Neural cell (in vitro differentiated cells): ENCODE measurements around the gene RPLP2. TPM values are rescaled to one million over a fixed set of nuclear protein-coding genes. Genes with fewer than 3 reads are reported as not detected.

ENCODE experiments used
- H2AFZ ChIP-seq: fragments of 200-600, 300-800 bp; sonication (generic), shearing (Covaris generic); 2 replicates; pipeline ENCODE4 v1.6.0; 2014; ENCODE audit warnings: low read depth, mild to moderate bottlenecking, antibody characterized with exemption, low read length, moderate library complexity
- H3F3A ChIP-seq: fragments of 200-600 bp; shearing (Covaris generic); 2 replicates; pipeline ENCODE4 v1.6.1; 2016; ENCODE audit warnings: mild to moderate bottlenecking, moderate library complexity, mixed read lengths, antibody characterized with exemption, low read length; ENCODE audit not compliant: insufficient read depth, poor library complexity, severe bottlenecking
- H3K27ac ChIP-seq: fragments of 200-600, 300-800 bp; sonication (generic), shearing (Covaris generic); 2 replicates; pipeline ENCODE4 v1.5.1; 2014; ENCODE audit warnings: mild to moderate bottlenecking, low read length, moderate library complexity
- H3K27me3 ChIP-seq: fragments of 300-800, 200-600 bp; sonication (generic), shearing (Covaris generic); 2 replicates; pipeline ENCODE4 v1.6.0; 2014; ENCODE audit warnings: mild to moderate bottlenecking, low read depth, low read length, moderate library complexity; ENCODE audit not compliant: insufficient read depth
- H3K36me3 ChIP-seq: fragments of 300-800, 200-600 bp; sonication (generic), shearing (Covaris generic); 2 replicates; pipeline ENCODE4 v1.5.1; 2014; ENCODE audit warnings: mild to moderate bottlenecking, antibody characterized with exemption, low read length, moderate library complexity; ENCODE audit not compliant: insufficient read depth
- H3K4me2 ChIP-seq: fragments of 300-800, 200-600 bp; sonication (generic), shearing (Covaris generic); 2 replicates; pipeline ENCODE4 v1.6.0; 2014; ENCODE audit warnings: mild to moderate bottlenecking, low read length
- H3K4me3 ChIP-seq: fragments of 300-800, 200-600 bp; sonication (generic), shearing (Covaris generic); 2 replicates; pipeline ENCODE4 v1.5.1; 2014; ENCODE audit warnings: mild to moderate bottlenecking, low read length, moderate library complexity
- H3K79me2 ChIP-seq: fragments of 200-600 bp; shearing (Covaris generic); replicated peaks from 2 replicates; pipeline ENCODE4 v1.6.0; 2014; ENCODE audit warnings: mild to moderate bottlenecking, low read length, moderate library complexity; ENCODE audit not compliant: insufficient read depth
- H3K9ac ChIP-seq: fragments of 300-800, 200-600 bp; sonication (generic), shearing (Covaris generic); 2 replicates; pipeline ENCODE4 v1.6.1; 2016; ENCODE audit warnings: mild to moderate bottlenecking, low read length, mixed read lengths
- H3K9me2 ChIP-seq: fragments of 200-600 bp; shearing (Covaris generic); 2 replicates; pipeline ENCODE4 v1.6.1; 2016; ENCODE audit warnings: mild to moderate bottlenecking, low read length, mixed read lengths; ENCODE audit not compliant: insufficient read depth
- H3K9me3 ChIP-seq: fragments of 200-600, 300-800 bp; sonication (generic), shearing (Covaris generic); 2 replicates; pipeline ENCODE4 v1.6.1; 2016; ENCODE audit warnings: mild to moderate bottlenecking, mixed run types, low read length, moderate library complexity, mixed read lengths
- H4K20me1 ChIP-seq: fragments of 200-600 bp; shearing (Covaris generic); 2 replicates; pipeline ENCODE4 v1.6.1; 2016; ENCODE audit warnings: mild to moderate bottlenecking, mixed run types; ENCODE audit not compliant: insufficient read depth
- EP300 ChIP-seq: fragments of 450-650 bp; conservative IDR thresholded peaks from 2 replicates; pipeline ENCODE4 v1.6.1; 2014; ENCODE audit warnings: antibody characterized with exemption, mild to moderate bottlenecking, moderate library complexity; ENCODE audit not compliant: poor library complexity, severe bottlenecking
- EZH2 ChIP-seq: fragments of 200-600, 300-800 bp; shearing (Covaris generic), sonication (generic); IDR thresholded peaks from 2 replicates; pipeline ENCODE4 v1.6.1; 2014; ENCODE audit warnings: antibody characterized with exemption, low read length, borderline replicate concordance, mild to moderate bottlenecking; ENCODE audit not compliant: insufficient read depth, poor library complexity, severe bottlenecking
- MXI1 ChIP-seq: fragments of 450-650 bp; conservative IDR thresholded peaks from 2 replicates; pipeline ENCODE4 v1.6.1; 2014; ENCODE audit warnings: antibody characterized with exemption, mild to moderate bottlenecking; ENCODE audit not compliant: poor library complexity, severe bottlenecking
- POLR2AphosphoS5 ChIP-seq: IDR thresholded peaks from 2 replicates; pipeline ENCODE4 v1.6.1; 2012
- RAD21 ChIP-seq: fragments of 450-650 bp; conservative IDR thresholded peaks from 2 replicates; pipeline ENCODE4 v1.6.1; 2014; ENCODE audit warnings: antibody characterized with exemption, mild to moderate bottlenecking, moderate library complexity
- SMC3 ChIP-seq: fragments of 450-650 bp; conservative IDR thresholded peaks from 2 replicates; pipeline ENCODE4 v1.6.1; 2014; ENCODE audit warnings: antibody characterized with exemption, mild to moderate bottlenecking, moderate library complexity; ENCODE audit not compliant: poor library complexity
- TAF1 ChIP-seq: IDR thresholded peaks from 2 replicates; pipeline ENCODE4 v1.6.1; 2012; ENCODE audit warnings: low read depth
- polyA plus RNA-seq: library from polyadenylated mRNA; depleted of rRNA; stranded (reverse); fragments of >200 nt; gene quantifications from 2 replicates; pipeline ENCODE4 v1.2.3, GENCODE V29; 2014
- TF ChIP-seq, protein P1 (sequence below): IDR thresholded peaks from 2 replicates; pipeline ENCODE4 v1.6.1; 2012; ENCODE audit warnings: borderline replicate concordance
- TF ChIP-seq, protein P2 (sequence below): fragments of 450-650 bp; IDR thresholded peaks from 2 replicates; pipeline ENCODE4 v1.5.1; 2014; ENCODE audit warnings: antibody characterized with exemption, mild to moderate bottlenecking, moderate library complexity; ENCODE audit not compliant: poor library complexity, severe bottlenecking

RPLP2 gene
- polyA plus RNA-seq, 1 donor from 2014 or later: 147 TPM

DNA sequence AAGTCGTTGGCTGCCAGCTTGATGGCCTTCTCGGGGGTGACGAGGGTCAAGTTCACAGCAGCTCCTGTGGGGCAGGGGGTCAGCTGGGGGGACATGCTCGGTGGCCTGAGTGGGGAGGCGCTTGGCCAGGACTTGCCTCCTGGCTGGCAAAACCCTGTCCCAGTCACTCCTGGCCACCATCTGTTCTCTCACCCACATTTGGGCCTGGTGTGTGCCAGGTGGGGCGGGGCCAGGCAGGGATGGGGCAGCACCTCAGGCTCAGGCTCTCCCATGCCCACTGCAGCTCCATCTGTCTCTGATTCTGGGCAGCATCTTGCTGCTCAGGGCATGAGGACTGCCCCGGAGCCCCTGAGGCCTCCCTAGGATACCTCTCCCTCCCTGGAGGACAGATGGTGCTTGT lies 16.2 kb upstream of the RPLP2 start:
- Histone ChIP-seq H3K4me3 (no peak overlapping the region), H2AFZ (no peak overlapping the region), H3K27me3 (no peaks in the 10 kb centered on the region), H3K4me2 (no peak overlapping the region), H3K9me3 (no peaks in the 10 kb centered on the region), H3K27ac (no peak overlapping the region), H3K9me2 (no peaks in the 10 kb centered on the region), H3F3A (no peaks in the 10 kb centered on the region), H4K20me1 (no peaks in the 10 kb centered on the region), H3K79me2 (peaks cover 18% of the 10 kb centered on the region), H3K9ac (no peak overlapping the region), H3K36me3 (no peaks in the 10 kb centered on the region)
- TF ChIP-seq, protein P1, sequence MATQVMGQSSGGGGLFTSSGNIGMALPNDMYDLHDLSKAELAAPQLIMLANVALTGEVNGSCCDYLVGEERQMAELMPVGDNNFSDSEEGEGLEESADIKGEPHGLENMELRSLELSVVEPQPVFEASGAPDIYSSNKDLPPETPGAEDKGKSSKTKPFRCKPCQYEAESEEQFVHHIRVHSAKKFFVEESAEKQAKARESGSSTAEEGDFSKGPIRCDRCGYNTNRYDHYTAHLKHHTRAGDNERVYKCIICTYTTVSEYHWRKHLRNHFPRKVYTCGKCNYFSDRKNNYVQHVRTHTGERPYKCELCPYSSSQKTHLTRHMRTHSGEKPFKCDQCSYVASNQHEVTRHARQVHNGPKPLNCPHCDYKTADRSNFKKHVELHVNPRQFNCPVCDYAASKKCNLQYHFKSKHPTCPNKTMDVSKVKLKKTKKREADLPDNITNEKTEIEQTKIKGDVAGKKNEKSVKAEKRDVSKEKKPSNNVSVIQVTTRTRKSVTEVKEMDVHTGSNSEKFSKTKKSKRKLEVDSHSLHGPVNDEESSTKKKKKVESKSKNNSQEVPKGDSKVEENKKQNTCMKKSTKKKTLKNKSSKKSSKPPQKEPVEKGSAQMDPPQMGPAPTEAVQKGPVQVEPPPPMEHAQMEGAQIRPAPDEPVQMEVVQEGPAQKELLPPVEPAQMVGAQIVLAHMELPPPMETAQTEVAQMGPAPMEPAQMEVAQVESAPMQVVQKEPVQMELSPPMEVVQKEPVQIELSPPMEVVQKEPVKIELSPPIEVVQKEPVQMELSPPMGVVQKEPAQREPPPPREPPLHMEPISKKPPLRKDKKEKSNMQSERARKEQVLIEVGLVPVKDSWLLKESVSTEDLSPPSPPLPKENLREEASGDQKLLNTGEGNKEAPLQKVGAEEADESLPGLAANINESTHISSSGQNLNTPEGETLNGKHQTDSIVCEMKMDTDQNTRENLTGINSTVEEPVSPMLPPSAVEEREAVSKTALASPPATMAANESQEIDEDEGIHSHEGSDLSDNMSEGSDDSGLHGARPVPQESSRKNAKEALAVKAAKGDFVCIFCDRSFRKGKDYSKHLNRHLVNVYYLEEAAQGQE: no peak
- TF ChIP-seq TAF1: no peak
- TF ChIP-seq, protein P2, sequence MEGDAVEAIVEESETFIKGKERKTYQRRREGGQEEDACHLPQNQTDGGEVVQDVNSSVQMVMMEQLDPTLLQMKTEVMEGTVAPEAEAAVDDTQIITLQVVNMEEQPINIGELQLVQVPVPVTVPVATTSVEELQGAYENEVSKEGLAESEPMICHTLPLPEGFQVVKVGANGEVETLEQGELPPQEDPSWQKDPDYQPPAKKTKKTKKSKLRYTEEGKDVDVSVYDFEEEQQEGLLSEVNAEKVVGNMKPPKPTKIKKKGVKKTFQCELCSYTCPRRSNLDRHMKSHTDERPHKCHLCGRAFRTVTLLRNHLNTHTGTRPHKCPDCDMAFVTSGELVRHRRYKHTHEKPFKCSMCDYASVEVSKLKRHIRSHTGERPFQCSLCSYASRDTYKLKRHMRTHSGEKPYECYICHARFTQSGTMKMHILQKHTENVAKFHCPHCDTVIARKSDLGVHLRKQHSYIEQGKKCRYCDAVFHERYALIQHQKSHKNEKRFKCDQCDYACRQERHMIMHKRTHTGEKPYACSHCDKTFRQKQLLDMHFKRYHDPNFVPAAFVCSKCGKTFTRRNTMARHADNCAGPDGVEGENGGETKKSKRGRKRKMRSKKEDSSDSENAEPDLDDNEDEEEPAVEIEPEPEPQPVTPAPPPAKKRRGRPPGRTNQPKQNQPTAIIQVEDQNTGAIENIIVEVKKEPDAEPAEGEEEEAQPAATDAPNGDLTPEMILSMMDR: no peak
- no peak for TF ChIP-seq EP300
- no peak for TF ChIP-seq SMC3
- TF ChIP-seq EZH2: no peak
- no peak for TF ChIP-seq MXI1
- no peak for TF ChIP-seq POLR2AphosphoS5

DNA sequence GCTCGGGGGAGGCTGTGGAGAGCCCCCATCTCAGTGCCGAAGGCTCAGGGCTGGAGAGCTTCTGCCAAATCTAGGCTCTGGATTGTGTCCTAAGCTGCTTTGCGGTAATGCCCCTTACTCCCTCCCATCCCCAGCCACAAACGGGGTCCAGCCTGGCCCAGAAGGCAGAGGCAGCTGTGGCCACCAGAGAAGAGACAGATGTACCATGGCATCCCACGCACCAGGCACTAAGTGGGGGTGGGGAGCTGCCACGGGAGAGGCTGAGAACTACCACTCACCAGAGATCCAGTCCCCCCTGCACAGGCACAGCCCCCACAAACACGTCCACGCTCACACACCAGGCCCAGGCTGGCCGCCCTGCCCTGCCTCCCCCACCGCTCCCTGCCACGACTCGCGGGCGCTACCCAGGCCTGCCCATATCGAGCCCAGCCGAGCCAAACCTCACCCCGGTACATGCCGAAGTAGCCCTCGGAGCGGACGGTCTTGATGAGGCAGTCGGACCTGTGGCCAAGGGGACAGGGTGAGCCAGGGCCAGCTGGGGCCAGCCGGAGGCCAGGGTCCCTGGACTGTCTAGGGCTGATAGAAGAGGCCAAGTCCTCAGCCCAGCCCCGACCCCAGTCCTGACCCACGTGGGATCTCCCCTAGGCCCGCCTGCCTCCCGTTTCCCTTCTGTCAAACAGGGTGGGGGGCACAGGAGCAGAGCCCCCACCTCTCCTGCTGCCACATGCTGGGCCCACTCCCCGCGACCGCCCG lies 15.6 kb upstream of the RPLP2 start:
- Histone ChIP-seq H3K9me2 (no peaks in the 10 kb centered on the region), H3K27ac (no peak overlapping the region), H3K27me3 (no peaks in the 10 kb centered on the region), H3K79me2 (peaks cover 13% of the 10 kb centered on the region), H3K4me2 (no peak overlapping the region), H3K9ac (no peak overlapping the region), H3K36me3 (no peaks in the 10 kb centered on the region), H3K9me3 (no peaks in the 10 kb centered on the region), H3K4me3 (no peak overlapping the region), H2AFZ (no peak overlapping the region), H4K20me1 (no peaks in the 10 kb centered on the region), H3F3A (no peaks in the 10 kb centered on the region)
- TF ChIP-seq MXI1: no peak
- TF ChIP-seq RAD21: no peak
- no peak for TF ChIP-seq EZH2
- TF ChIP-seq, protein P1: no peak
- TF ChIP-seq EP300: no peak
- TF ChIP-seq, protein P2: no peak
- no peak for TF ChIP-seq SMC3
- TF ChIP-seq POLR2AphosphoS5: no peak
